ENCODE data around the gene DPP4.

The DPP4 gene

DNA sequence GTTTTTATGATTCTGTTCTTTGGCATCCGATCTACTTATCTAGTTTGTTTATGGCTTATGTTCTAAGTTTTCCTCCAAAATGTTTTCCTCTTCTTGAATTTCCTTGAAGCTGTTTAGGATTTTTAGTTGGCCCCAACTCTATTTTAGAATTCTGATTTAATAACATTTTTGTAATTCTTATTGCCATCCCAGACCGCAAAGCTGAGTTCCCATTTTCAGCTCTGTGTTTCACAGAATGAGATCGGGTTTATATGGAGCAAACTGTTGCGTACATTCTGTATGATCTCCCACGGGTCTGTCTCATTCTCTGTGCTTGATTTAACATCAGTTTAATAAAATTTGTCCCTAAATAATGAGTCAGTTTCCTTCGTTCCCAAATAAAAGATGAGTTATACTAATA lies 59.3 kb downstream of the DPP4 start:
- DNase-seq: no peak

DNA sequence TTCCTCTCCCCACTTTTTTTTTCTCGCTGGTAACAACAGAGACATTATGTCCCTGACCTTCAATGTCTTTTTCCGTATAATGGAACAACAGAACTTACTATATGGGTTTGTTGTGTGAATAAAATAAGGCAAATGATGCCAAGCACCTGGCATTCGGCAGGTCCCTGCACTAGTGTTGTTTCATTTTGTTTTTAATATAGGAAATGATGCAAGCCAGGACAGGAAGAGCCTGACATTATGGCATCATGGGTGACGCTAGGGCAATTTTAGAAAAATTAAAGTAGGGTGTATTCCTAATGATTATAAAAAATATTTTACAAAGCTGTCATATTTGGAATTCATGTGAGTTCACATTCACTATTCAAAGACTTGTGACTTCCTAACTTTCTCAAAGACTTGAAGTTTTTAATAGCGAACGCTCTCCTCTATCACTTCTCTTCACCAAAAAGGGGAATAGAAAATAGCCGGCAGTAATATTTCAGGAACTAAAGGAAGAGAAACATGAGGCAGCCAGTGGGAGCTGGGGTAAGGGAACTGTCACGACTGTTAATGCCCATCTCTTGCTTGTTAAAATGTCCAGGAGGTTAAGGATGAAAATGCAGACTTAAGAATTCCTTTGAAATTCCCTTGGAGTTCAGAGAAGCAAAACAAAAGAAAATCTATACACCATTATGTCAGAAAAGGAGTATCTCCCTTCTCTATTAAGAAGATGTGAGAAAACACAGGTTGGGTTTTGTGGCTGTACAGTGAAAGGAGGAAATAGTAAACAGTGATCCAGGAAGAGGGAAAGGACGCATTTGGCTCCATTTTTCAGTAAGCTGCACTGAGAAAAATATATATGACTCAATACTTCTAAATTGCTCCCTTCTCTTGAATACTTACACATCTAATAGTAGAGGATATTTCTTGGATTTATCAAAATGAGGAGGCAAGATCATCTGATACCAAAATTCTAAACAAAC lies 60.2 kb downstream of the DPP4 start:
- no peak for DNase-seq

DNA sequence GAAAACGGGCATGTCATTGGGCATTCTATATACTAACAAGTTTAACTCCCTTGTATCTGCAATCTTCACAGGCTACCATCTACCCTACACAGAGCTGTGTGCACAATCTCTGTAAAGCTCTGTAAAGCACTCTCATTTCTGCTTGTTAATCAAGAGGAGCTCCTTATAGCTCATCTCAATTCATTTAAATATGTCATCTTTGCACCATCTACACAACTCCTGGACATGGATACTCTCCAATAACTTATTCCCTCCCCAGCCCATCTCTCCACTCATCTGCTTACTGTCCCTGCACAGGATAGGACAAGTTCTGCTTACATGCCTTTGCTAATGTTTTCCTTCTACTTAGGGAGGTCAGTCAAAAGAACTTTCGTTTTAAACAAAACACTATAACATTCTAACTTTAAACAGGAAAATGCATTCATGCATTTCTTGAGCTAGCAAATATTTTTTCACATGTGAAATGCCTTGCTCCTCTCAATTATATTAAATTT lies 61.4 kb downstream of the DPP4 start:
- DNase-seq: no peak

DNA sequence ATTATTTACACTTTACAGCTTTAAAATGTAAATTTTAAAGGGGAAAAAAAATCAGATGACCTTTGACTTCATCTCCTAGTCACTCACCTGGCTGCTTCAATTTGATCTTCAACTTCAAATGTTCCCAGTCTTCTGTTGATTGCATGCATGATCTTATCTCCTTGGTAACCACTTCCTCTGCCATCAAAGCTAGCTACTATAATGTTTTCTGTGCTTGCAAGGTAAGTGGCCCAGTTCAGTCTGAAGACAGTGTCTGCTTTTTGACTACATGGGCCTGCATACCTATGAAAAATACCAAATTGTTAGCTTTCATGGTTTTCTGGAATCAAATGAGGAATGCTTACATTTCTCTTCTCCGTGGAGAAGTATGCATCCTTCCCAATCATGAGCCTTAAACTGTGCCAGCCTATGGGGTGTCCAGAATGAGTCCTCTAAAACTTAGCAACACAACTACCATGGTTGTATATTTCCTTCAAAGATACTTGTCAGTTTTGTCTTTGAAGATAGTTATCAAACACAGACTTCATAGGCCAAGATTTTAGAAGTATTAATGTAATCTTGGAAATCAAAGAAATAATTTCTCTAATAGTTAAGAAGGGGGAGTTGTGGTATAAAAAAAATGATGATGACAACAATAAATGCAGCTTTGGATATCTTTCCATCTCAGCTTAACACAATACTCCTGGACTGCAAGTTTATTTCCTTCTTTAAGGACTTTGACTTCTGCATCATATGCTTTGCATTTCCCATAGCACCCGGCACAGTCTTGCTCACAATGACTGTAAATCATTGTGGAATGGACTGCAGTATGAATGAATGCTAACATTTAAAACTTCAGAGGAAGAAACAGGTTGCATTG lies 62.1 kb downstream of the DPP4 start:
- DNase-seq: peak; percentile 65

DNA sequence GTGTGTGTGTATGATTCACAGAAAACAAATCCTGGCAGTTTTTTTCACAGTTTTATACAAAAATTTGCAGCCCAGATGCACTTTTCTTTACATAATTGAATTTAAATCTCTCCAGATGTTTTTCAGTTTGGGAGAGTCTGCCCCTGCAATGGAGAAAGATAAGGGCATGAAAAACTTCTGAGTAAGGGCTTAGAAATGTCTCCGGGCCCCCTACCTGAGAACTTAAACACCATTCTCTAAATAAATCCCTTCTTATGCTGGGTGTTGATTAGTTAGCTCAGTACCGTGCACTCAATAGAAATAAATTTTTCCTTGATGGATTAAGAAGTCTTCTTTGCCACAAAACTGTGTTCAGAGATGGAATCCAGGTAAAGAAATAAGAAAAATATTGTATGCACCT lies 64.5 kb downstream of the DPP4 start:
- DNase-seq: no peak

DNA sequence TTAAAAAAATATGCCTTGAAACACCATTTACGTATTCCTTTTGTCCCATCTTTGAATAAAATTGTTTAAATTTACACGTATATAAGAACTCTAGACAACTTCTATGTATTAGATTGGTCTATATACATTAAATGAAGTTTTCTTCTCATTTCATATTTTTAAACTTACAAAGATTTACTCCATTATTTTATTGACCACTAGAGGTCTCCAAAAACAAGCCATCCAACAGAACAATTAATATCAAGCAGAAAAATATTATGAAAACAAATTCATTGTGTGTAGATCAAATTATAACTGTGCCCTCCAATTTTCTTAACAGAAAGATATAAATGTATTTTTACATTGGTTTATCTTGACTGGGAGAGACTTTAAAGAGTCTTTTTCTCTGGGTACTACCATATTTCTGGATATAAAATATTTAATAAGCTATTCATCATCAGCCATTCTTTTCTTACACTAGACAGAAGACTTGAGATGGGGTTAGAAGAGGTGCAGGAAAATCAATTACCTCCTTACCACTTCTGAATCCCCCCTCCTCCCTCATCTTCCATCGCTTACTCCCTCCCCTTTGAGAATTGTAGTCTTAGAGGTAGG lies 66.5 kb downstream of the DPP4 start:
- DNase-seq: no peak

DNA sequence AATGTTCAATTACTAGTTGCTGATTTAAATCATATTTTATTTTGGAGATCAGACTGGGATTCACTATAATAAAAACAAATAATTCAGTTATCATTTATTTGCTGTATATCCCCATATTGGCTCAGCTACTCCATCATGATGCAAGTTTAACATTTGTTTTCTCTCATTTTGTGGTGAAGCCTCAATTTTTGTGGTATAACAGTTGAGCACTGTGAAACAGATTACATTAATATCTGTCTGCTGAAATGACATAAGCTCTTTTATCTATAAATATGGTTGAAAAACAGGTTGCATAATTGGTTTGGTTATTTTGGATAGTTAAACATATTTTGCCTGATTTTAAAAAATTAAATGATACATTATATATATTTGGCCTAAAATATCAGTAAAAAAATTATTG lies 67.7 kb downstream of the DPP4 start:
- DNase-seq: peak; percentile 62

DNA sequence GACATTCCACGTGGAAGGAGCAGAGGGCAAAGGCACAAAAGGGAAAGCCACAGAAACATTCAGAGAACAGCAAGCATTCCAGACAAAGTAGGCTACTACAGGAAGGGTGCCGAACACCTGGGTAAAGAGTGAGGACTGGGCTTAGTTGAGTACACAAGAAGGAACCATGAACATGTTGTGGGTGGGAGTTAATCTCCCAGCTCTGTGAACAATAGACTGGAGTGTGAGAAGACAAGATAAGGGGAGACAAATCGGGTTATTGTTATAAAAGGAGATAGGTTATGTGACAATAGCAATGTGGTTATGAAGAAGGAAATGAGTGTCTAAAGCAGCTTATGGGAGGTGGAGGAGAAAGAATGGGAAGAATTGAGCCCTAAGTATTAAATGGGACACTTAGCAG lies 70.0 kb downstream of the DPP4 start:
- no peak for DNase-seq

DNA sequence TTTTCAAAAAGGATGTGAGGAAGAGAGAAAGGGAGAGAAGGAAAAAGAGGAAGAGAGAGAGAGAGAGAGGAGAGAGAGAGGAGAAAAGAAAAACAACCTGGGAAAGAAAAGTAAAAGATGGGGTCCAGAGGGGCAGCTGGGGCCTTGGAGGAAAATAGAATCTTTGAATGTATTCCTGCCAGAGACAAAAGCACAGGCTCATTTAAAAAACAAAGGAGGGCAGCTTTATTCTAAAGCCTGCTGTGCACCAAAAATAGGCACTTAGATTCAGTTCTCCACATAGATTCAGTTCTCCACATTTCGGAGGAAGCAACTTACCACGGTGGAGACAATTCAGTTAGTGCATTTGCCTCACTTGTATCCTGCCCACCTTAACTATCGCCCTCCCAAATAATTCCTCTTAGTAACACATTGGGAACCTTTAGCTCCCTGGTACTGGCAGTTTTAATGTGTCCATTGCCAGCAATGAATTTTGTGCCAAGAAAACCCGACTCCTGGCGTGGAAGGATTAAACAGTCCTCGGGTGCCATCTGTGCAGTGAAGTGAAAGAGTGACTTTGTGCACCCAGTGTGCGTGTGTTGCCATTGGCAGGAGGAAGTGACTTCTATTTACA lies 71.3 kb downstream of the DPP4 start:
- no peak for DNase-seq

DNA sequence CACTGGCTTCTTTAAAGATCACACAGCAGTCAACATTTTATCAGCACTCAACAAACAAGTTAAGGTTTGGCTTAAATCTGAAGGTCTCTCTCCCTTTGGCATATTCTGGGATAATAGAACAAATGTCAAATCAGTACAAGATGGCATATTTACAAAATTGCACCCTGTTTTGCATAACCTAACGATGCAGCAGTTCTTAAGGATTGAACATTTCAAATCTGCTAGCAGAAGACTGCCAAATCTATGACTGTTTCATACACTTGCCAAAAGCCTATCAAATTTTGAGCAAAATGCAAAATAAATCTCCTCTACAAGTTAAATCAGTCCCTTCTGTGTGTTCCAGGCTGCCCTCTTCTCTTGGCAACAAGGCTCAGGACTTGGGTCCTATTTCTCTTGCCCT lies 73.6 kb downstream of the DPP4 start:
- DNase-seq: no peak

DNA sequence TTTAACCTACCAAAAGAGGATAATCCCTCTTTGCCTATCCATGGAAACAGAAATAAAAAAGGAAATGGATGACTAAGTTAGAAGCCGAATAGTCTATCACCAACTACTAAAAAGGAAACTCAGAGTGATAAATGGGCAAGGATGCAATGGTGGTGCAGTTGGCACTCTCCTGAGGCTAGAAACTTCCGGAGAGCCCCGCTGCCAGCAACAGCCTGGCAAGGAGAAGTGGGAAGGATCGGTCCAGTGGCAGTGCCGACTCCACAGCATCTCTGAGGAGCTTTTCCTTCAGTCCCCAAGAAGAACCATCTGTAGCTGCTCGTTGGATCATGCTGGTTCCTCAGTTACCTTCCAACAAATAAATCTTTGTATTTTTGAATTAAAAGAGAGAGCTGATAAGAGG lies 74.7 kb downstream of the DPP4 start:
- DNase-seq: no peak

DNA sequence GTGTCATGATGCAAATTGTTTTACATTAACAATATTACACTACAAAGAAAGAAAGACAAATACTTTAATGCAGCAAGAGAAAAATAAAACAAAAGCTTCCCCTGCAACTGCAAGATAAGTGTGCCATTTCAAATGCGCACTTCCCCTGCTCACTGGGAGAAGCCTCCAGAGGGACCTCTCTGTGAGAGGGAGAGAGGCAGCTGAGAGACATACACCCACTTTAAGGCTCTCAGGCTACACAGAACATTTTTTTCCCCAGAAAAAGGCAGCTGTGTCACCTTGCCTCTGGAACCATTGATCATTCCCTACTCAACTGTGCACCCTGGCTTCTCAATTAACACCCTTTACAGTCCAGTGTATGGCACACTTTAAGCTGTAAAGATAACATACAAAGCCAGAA lies 75.2 kb downstream of the DPP4 start:
- no peak for DNase-seq

DNA sequence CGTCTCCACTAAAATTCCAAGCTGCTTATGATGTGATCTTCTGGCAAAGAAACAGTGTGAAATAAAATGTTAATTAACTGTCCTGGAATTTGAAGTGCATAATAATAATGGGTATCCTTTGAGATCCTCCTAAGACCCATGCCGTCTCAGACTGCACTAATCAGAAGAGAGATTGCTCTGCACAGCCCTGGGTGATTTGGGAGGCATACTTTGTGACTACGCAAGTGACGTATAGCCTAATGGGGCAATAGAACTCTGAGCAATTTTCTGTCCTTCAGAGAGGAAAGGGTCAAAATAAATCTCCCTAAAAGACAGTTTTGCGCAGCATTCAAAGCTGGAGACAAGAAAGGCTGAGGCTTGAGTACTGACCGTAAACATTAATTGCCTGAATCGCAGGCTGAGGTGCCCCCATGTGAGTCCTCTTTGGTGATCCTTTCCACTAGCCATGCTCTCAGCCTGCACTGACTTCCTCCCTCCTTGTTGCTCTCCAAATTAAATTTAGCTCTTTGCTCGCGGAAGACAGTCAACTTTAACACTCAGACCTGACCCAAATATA lies 76.0 kb downstream of the DPP4 start:
- no peak for DNase-seq

DNA sequence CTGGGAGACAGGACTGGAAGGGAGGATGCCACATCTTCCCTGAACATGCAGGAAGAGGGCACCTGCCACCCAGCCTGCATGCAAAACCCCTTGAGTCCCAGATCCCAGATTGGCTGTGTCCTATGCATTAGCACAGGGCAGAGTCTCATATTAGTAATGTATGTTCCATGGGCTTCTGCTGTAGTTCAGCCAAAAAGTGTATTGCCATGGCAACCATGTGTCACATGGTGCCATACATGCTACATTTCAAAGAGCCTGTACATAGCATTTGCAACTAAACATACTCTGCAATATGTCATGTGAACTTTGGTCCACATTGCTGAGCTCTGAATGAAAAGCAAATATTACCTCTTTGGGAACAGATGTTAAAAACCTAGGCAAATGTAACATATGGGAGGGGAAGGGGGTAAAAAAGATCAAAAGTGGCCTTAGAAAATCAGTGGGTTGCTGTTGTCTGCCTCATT lies 78.4 kb downstream of the DPP4 start:
- DNase-seq: no peak

DNA sequence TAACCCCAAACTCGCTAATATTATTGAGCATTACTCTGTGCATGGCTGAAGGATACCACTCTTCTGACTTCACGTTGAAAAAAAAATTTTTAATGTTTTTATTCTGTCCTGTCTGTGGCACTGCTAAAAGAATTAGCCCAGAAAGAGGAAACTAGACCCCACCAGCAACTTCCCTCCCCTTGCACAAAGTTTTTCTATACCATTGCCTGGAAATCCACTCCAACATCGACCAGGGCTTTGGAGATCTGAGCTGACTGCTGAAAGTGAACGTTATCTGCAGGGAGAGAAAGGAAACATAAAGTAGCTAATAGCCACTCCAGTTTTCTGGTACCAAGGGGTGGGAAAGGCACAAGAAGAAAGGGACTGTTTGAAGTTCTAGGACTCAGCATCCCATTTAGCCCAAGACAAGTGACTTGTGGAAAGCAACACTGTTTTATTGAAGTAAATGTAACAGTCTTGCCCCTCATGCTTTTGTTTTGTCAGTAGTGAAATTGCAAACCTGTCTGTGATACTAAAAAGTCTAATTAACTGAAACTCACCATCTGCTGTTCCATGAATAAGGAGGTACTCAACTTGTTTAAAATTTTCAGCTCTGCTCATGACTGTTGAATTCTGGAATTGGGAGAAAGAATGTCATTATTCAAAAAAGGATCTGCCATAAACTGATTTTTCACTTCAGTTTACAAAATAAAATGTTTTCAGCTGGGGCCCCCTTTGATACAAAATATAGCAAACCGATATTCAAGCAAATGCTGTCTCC lies 79.1 kb downstream of the DPP4 start:
- no peak for DNase-seq

DNA sequence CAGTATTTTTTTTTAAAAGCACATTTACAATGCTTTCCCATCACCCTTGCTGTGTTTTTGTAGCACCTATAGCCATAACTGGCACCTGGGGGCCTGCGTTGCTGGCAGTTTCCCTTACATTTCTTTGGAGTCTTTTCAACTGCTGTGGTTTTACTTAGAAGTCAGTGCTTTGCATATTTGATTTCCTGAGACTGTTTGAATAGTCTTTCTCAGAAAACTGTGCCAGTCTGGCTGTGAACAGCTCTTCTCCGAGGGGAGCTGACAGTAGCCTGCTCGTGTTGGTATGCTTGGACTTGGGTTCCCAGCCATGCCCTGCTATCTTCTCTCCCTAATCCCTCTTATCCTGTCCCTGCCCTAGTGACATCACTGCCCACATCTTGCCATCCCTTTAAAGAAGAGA lies 81.5 kb downstream of the DPP4 start:
- DNase-seq: peak; percentile 89

DNA sequence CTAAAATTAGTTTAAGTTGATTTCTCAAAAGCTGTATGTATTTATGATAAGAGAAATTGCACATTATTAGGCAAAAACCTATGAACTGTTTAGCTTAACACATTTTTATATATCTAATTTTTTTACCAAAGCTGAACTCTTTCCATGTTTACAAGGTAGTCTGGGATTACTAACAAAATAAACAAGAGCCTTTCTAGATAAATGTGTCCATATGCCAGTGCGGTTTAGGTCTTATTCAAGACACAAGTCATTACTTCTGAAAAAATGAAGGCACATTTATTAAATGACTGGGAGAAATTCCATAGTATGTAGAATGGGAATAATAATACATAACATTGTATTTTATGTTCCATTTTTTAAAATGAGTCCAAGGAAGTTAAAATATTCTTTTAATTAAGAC lies 82.0 kb downstream of the DPP4 start:
- DNase-seq: no peak

DNA sequence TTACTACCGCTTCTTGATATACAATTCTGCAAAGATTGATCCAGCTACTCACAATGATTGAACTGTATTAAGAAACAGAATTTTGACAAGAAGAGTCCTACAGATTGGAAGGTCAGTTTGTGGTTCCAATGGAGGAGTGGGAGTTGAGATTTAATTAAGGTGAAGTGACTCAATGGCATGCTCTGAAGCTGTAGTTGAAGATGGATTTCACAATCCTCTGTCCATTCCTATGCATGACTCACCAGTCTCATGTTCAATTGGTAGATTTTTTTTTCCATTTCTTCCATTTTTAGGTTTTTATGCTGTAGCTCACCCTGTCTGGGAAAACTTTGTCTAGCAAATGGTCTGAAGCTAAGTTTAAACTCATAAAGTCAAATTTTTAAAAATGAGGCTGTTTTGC lies 83.3 kb downstream of the DPP4 start:
- DNase-seq: no peak

DNA sequence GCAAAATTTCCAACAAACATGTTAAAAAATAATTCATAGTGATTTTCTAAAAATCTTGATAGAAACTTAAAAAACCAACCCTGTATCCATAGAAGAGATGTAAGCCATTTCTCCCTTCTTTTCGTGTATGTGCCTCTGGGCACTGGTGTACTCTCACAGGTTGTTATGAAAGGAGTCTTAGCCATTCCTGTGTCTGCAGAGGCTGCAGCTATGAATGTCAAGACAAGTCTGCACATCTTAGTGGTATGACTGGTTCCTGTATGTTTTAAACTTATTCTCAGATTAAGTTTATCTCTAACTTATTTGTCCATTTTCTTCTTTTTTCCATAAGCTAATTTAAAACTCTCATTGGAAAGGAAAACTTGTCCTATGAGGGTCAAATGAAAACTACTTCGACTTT lies 84.0 kb downstream of the DPP4 start:
- DNase-seq: no peak

DNA sequence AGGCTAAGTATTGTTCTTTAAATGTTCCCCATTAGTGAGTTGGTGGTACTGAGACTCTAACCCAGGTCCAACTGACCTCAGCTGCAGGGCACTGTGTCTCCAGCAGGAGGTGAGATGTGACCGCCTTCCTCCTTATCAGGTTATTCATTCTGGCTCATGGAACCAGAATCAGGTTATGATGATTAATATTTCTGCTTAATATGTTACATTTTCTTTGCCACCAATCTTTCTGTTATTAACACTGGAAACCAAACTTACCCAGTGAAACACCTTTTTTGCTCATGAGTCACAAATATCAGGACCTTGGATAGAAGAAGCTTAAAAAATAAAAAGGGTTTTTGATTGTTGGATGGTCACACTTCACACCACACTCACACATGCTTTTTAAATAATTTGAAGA lies 85.4 kb downstream of the DPP4 start:
- no peak for DNase-seq

DNA sequence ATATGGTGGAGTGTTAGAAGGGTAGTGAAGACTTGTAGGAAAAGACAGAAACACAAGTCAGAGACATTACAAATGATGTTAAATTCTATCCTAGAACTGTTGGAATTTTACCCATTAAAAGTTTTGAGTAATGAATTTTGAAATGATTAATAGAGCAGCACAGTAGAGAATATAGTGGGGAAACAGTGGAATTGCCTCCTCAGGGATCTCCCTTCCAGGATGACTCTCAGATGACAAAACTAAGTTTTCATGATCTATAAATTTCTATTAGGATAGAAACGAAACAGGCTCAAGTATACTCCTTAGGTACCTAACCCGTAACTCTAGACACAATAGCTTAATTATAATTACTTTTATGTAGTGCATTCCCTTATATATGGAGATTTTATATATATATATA lies 86.7 kb downstream of the DPP4 start:
- no peak for DNase-seq

DNA sequence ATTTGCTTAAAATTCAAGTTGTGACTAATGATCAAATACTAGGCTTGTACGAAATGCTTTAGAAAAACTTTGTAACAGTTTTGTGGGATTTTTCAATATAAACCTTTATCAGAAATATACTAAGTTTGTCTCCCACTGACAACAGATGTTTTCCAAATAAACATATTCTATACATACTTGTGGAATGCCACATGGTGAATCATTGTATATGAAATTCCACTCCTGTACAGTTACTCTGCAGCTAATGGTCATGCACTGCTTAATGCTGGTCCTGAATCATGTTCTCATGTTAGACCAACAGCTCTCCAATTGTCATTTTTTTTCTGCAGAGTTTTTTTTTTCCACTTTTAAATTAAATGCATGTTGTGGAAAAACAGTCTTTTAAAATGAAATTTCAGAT lies 90.1 kb downstream of the DPP4 start:
- DNase-seq: no peak

Measured in activated CD4-positive, alpha-beta T cell treated with anti-CD3 and anti-CD28 coated beads, Interleukin-2, Interleukin-6, amounts not matched to agents 100 ng/mL and 50 ng/mL, durations not matched to agents 16 hours and 8 hours (primary cell).